AG09319 (cell line): ENCODE results near the gene KAZALD1.

Source experiments
- DNase-seq: peaks from one replicate; pipeline ENCODE4 v3.0.0-alpha.2; 2010; ENCODE audit warnings: low read depth; ENCODE audit errors: extremely low read depth
- CTCF ChIP-seq: IDR thresholded peaks from 2 replicates; pipeline ENCODE4 v1.5.1; 2011; ENCODE audit warnings: low read depth, mild to moderate bottlenecking, inconsistent platforms, low read length, moderate library complexity

Gene KAZALD1

GRCh38 chr10:101101372-101101881, 39.6 kb downstream of the KAZALD1 start:
- DNase-seq: no peak
- no peak for TF ChIP-seq CTCF

GRCh38 chr10:101103430-101103829, 41.6 kb downstream of the KAZALD1 start:
- TF ChIP-seq CTCF: no peak
- no peak for DNase-seq

GRCh38 chr10:101106351-101106750, 44.6 kb downstream of the KAZALD1 start:
- no peak for DNase-seq
- no peak for TF ChIP-seq CTCF

- TF ChIP-seq CTCF: no peak
- no peak for DNase-seq
Measured at GRCh38 chr10:101107771-101108170, 46.0 kb downstream of the KAZALD1 start.

- DNase-seq: no peak
- TF ChIP-seq CTCF: no peak
Measured at GRCh38 chr10:101110856-101111523, 49.2 kb downstream of the KAZALD1 start.

- TF ChIP-seq CTCF: no peak
Measured at GRCh38 chr10:101111547-101111946, 49.8 kb downstream of the KAZALD1 start.

GRCh38 chr10:101112799-101113594, 51.2 kb downstream of the KAZALD1 start:
- DNase-seq: no peak
- TF ChIP-seq CTCF: no peak

More at GRCh38 chr10:101111547-101111946, 49.8 kb downstream of the KAZALD1 start:
- DNase-seq: no peak
